ENCODE measurements around the gene ABL2.

DNA sequence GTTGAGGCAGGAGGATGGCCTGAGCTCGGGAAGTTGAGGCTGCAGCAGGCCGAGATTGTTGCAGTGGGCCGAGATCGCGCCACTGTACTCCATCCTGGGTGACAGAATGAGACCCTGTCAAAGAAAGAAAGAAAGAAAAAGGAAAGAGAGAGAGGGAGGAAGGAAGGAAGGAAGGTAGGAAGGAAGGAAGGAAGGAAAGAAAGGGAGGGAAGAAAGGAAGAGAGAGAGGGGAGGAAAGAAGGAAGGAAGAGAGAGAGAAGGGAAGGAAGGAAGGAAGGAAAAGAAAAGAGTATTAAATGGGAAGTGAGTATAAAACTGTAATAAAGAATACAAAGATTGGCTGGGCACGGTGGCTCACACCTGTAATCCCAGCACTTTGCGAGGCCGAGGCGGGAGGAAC, 18.4 kb upstream of the ABL2 start:
- TF ChIP-seq, protein P1, sequence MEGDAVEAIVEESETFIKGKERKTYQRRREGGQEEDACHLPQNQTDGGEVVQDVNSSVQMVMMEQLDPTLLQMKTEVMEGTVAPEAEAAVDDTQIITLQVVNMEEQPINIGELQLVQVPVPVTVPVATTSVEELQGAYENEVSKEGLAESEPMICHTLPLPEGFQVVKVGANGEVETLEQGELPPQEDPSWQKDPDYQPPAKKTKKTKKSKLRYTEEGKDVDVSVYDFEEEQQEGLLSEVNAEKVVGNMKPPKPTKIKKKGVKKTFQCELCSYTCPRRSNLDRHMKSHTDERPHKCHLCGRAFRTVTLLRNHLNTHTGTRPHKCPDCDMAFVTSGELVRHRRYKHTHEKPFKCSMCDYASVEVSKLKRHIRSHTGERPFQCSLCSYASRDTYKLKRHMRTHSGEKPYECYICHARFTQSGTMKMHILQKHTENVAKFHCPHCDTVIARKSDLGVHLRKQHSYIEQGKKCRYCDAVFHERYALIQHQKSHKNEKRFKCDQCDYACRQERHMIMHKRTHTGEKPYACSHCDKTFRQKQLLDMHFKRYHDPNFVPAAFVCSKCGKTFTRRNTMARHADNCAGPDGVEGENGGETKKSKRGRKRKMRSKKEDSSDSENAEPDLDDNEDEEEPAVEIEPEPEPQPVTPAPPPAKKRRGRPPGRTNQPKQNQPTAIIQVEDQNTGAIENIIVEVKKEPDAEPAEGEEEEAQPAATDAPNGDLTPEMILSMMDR (IDR thresholded peaks at IDR 0.05 in 4 of 5, conservative IDR thresholded peaks at IDR 0.05 in 1 of 5) = no peak
- TF ChIP-seq POLR2A (IDR thresholded peaks at IDR 0.05) = no peak
